ENCODE measurements around the gene TCF3. TPM values are rescaled to one million over a fixed set of nuclear protein-coding genes. Genes with fewer than 3 reads are reported as not detected.

Gene TCF3
- total and polyA plus RNA-seq, 2 of the 8 experiments (the other 6 are each of a cell fraction or from before 2014, with no cell fraction given), result 241 to 348 TPM

DNA sequence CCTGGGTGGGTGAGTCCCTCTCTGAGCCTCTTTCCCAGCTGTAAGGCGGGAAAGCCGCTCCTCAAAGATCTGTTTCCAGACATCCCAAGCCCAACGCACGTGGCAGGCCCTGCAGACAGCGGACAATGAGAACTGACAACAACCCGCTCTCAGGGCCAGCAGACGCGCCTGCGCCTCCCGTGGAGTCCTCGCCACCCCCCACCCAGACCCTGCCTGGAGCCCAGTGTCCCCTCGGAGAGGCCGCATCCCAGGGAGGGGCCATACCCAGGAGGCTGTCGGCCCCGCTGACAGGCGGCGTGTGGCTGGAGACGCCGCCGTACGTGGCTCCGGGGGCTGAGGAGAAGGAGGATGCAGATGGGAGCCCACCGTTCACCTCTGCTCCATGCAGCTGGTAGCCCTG lies 30.8 kb downstream of the TCF3 start:
- H3K4ac ChIP-seq (replicated peaks; ENCODE audit: insufficient read length, low read depth, low read length), result no peak overlapping the region
- TF ChIP-seq POLR2AphosphoS5 (IDR thresholded peaks at IDR 0.05; ENCODE audit: low read depth, low read length) (no peak), KDM4A (IDR thresholded peaks at IDR 0.05; ENCODE audit: low read depth, low read length, severe bottlenecking) (no peak), FOSL1 (IDR thresholded peaks at IDR 0.05; ENCODE audit: insufficient read depth, low read depth, low read length) (no peak)

More for the DNA sequence above, 30.8 kb downstream of the TCF3 start:
- 83% methylated on average over 22 of the region's 23 CpGs; no CpG with 5 or more reads in 1 of the 2 experiments for WGBS, 2 experiments (ENCODE audit: extremely low coverage in 1 of 2, insufficient coverage in 1 of 2, insufficient read length in 1 of 2, insufficient replicate concordance in 2 of 2, low coverage in 1 of 2, low lambda C conversion rate in 2 of 2, missing lambda C conversion rate in 1 of 2)
- Histone ChIP-seq H2BK12ac (ENCODE audit: low read depth, low read length) (no peak overlapping the region), H4K91ac (replicated peaks; ENCODE audit: insufficient read length, low read length) (no peak overlapping the region), H2AFZ (ENCODE audit: low read length) (no peak overlapping the region), H2BK15ac (ENCODE audit: low read length) (no peak overlapping the region), H3K9ac (replicated peaks in 1 of 4; ENCODE audit: extremely low read depth in 1 of 4, low read depth in 3 of 4, low read length in 3 of 4) (no peak overlapping the region), H3K4me1 (replicated peaks in 1 of 4; ENCODE audit: control insufficient read depth in 3 of 4, insufficient read depth in 4 of 4, low read length in 3 of 4) (peaks cover 0 to 8% (median 4%) of the 10 kb centered on the region in 4 experiments; a peak in 3 of 7 replicates), H3K36me3 (ENCODE audit: control insufficient read depth in 2 of 4, insufficient read depth in 4 of 4, low read length in 3 of 4) (peaks cover 16 to 74% (median 52%) of the 10 kb centered on the region in 4 experiments), H3K9me3 (ENCODE audit: insufficient read depth in 2 of 2, low read depth in 1 of 2, low read length in 1 of 2) (no peaks in the 10 kb centered on the region), H3K79me2 (ENCODE audit: control insufficient read depth in 1 of 2, insufficient read depth in 2 of 2, low read length in 2 of 2) (peaks cover 0 to 4% of the 10 kb centered on the region in 2 experiments; a peak in 1 of 4 replicates), H2BK5ac (ENCODE audit: low read depth, low read length) (no peak overlapping the region), H4K5ac (ENCODE audit: insufficient read length, low read depth, low read length) (no peak overlapping the region), H2AK5ac (ENCODE audit: low read depth, low read length) (no peak overlapping the region), H3K27ac (ENCODE audit: low read depth, low read length) (no peak overlapping the region), H3K14ac (ENCODE audit: insufficient read length) (no peak overlapping the region), H3K23me2 (ENCODE audit: low read depth, low read length) (no peaks in the 10 kb centered on the region), H3K18ac (ENCODE audit: extremely low read depth, low read length) (no peak overlapping the region), H3K27me3 (replicated peaks in 1 of 4; ENCODE audit: control insufficient read depth in 3 of 4, extremely low read depth in 1 of 4, insufficient read depth in 3 of 4, low read length in 3 of 4) (no peaks in the 10 kb centered on the region), H2BK120ac (replicated peaks; ENCODE audit: low read depth, low read length) (no peak overlapping the region), H3K23ac (ENCODE audit: insufficient read length) (no peak overlapping the region), H4K20me1 (replicated peaks in 1 of 2; ENCODE audit: control insufficient read depth in 1 of 2, insufficient read depth in 2 of 2, low read length in 2 of 2) (peaks cover 19 to 28% of the 10 kb centered on the region in 2 experiments), H2BK20ac (ENCODE audit: low read length) (no peak overlapping the region), H3K4me3 (ENCODE audit: extremely low read depth in 1 of 4, insufficient read depth in 2 of 4, low read depth in 3 of 4, low read length in 4 of 4) (no peak overlapping the region), H3K4me2 (ENCODE audit: insufficient read depth in 1 of 2, low read depth in 2 of 2, low read length in 2 of 2) (no peak overlapping the region), H4K8ac (ENCODE audit: extremely low read depth, insufficient read depth, low read length) (no peak overlapping the region), H3K79me1 (ENCODE audit: low read depth, low read length) (peaks cover 3% of the 10 kb centered on the region; the same call in 1 of the 2 replicates), H3K56ac (replicated peaks; ENCODE audit: insufficient read length, low read depth, low read length) (no peak overlapping the region)
- ChIA-PET CTCF (ENCODE audit: partially characterized antibody) (interaction anchor here (0.6 kb wide), 1 partner anchor 186 kb away, joined by 3 read pairs; no protein-coding TSS in a partner anchor), POLR2A (ENCODE audit: partially characterized antibody) (interaction anchor here (1.2 to 2.5 kb wide), 5 partner anchors 11 to 30 kb away, joined by 3 to 8 read pairs (median 5); no protein-coding TSS in a partner anchor)
- DNase-seq (ENCODE audit: low read depth in 1 of 2, low spot score in 2 of 2) (no peak), FAIRE-seq (no peak)

All from H1 (cell line).